DND-41 (cell line): Measurements from ENCODE around the gene CNOT6L.

Source experiments
- ATAC-seq: fragments of 200-7000 bp; cut with Tn5 transposase; 3 replicates; pipeline ENCODE4 v1.9.1; 2021; ENCODE audit warnings: low read depth; ENCODE audit not compliant: insufficient read depth
- DNase-seq: peaks from one replicate; pipeline ENCODE4 v3.0.0-alpha.2; 2020
- H2AFZ ChIP-seq: 2 replicates; pipeline ENCODE4 v1.6.0; 2012; ENCODE audit warnings: low read depth, low read length
- H3K27ac ChIP-seq: 2 replicates; pipeline ENCODE4 v1.5.1; 2012; ENCODE audit warnings: low read length, inconsistent platforms
- H3K27me3 ChIP-seq: fragments of 200-600 bp; sonication (generic); 2 replicates; pipeline ENCODE4 v1.6.0; 2012; ENCODE audit warnings: low read length, mild to moderate bottlenecking, inconsistent platforms; ENCODE audit not compliant: insufficient read depth, poor library complexity
- H3K36me3 ChIP-seq: 2 replicates; pipeline ENCODE4 v1.5.1; 2012; ENCODE audit warnings: low read length, inconsistent platforms; ENCODE audit not compliant: insufficient read depth
- H3K4me1 ChIP-seq: 2 replicates; pipeline ENCODE4 v1.5.1; 2012; ENCODE audit warnings: mild to moderate bottlenecking, low read length; ENCODE audit not compliant: insufficient read depth
- H3K4me2 ChIP-seq: 2 replicates; pipeline ENCODE4 v1.6.0; 2012; ENCODE audit warnings: mild to moderate bottlenecking, moderate library complexity, low read length, inconsistent platforms; ENCODE audit not compliant: insufficient read depth
- H3K4me3 ChIP-seq, 2 experiments: fragments of 200-600 bp in 1 of 2; shearing (Covaris generic) in 1 of 2; 2 replicates each; pipeline ENCODE4 v1.5.1; 2012 to 2016; ENCODE audit warnings: inconsistent platforms in 2 of 2, low read length in 2 of 2, mild to moderate bottlenecking in 2 of 2, low read depth in 1 of 2, moderate library complexity in 1 of 2
- H3K79me2 ChIP-seq: 2 replicates; pipeline ENCODE4 v1.6.0; 2012; ENCODE audit warnings: low read length, inconsistent platforms; ENCODE audit not compliant: insufficient read depth
- H3K9ac ChIP-seq: 2 replicates; pipeline ENCODE4 v1.6.0; 2012; ENCODE audit warnings: low read depth, mild to moderate bottlenecking, inconsistent platforms, low read length, moderate library complexity
- H3K9me3 ChIP-seq: 2 replicates; pipeline ENCODE4 v1.5.1; 2012; ENCODE audit warnings: low read length, moderate library complexity, mild to moderate bottlenecking, inconsistent platforms; ENCODE audit not compliant: insufficient read depth, severe bottlenecking
- H4K20me1 ChIP-seq: 2 replicates; pipeline ENCODE4 v1.6.0; 2012; ENCODE audit warnings: low read length; ENCODE audit not compliant: insufficient read depth
- EZH2 ChIP-seq: IDR thresholded peaks from 3 replicates; pipeline ENCODE4 v1.6.1; 2012; ENCODE audit warnings: borderline replicate concordance, low read depth, mild to moderate bottlenecking, moderate library complexity, low read length, inconsistent platforms; ENCODE audit not compliant: severe bottlenecking
- TF ChIP-seq, protein P1 (sequence below): IDR thresholded peaks from 2 replicates; pipeline ENCODE4 v1.5.1; 2012; ENCODE audit warnings: borderline replicate concordance, low read length, moderate library complexity, mild to moderate bottlenecking; ENCODE audit not compliant: poor library complexity, severe bottlenecking; ENCODE audit errors: extremely low read depth

CNOT6L gene

DNA sequence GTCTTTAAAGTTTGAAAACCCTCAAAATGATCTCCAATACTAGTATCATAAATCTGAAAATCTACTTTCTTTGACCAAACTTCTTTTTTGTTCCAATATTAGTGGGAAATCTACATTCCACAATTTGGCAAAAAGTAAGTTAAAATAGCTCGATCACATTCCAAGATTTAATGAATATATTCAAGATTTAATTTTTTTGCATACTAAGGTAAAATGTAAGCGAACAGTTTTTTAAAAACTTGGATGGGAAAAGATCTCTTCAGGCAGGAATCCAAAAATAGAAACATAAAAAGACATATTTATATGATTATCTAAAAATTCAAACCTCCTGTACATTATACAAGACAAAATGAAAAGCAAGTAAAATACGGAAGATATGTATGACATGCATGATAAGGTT is 31.2 kb downstream of the CNOT6L start:
- TF ChIP-seq, protein P1, sequence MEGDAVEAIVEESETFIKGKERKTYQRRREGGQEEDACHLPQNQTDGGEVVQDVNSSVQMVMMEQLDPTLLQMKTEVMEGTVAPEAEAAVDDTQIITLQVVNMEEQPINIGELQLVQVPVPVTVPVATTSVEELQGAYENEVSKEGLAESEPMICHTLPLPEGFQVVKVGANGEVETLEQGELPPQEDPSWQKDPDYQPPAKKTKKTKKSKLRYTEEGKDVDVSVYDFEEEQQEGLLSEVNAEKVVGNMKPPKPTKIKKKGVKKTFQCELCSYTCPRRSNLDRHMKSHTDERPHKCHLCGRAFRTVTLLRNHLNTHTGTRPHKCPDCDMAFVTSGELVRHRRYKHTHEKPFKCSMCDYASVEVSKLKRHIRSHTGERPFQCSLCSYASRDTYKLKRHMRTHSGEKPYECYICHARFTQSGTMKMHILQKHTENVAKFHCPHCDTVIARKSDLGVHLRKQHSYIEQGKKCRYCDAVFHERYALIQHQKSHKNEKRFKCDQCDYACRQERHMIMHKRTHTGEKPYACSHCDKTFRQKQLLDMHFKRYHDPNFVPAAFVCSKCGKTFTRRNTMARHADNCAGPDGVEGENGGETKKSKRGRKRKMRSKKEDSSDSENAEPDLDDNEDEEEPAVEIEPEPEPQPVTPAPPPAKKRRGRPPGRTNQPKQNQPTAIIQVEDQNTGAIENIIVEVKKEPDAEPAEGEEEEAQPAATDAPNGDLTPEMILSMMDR, result no peak
- TF ChIP-seq EZH2, result no peak
- Histone ChIP-seq H3K9me3 (no peaks in the 10 kb centered on the region), H3K27ac (no peak overlapping the region), H3K9ac (no peak overlapping the region), H4K20me1 (peaks cover 66% of the 10 kb centered on the region), H3K79me2 (peaks cover 100% of the 10 kb centered on the region), H3K4me2 (no peak overlapping the region), H3K4me3 (no peak overlapping the region), H3K4me1 (no peaks in the 10 kb centered on the region), H2AFZ (no peak overlapping the region), H3K36me3 (no peaks in the 10 kb centered on the region), H3K27me3 (no peaks in the 10 kb centered on the region)
- ATAC-seq, result no peak
- DNase-seq, result no peak

DNA sequence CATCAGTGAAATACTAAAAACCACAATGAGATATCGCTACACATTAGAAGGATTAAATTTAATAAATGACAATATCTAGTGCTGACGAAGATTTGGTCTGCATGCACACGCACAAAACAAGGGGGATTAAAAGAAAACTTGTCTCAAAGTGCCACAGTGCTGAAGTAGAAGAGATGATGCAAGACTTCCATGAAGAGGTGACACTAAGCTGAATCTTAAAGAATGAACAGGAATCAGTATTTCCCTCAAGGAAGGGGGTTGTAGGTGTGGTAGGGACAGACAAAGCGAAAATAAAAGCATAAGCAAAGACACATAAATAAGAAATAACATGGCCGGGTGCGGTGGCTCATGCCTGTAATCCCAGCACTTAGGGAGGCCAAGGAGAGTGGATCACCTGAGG is 33.5 kb downstream of the CNOT6L start:
- H2AFZ ChIP-seq, result no peak overlapping the region
- H3K9me3 ChIP-seq, result no peaks in the 10 kb centered on the region
- H3K4me3 ChIP-seq, result no peak overlapping the region
- peaks cover 71% of the 10 kb centered on the region for H4K20me1 ChIP-seq
- H3K4me2 ChIP-seq, result no peak overlapping the region
- H3K27ac ChIP-seq, result no peak overlapping the region
- H3K4me1 ChIP-seq, result no peaks in the 10 kb centered on the region
- DNase-seq, result no peak
- peaks cover 100% of the 10 kb centered on the region for H3K79me2 ChIP-seq
- no peak for ATAC-seq
- no peaks in the 10 kb centered on the region for H3K36me3 ChIP-seq
- TF ChIP-seq, protein P1, result no peak
- no peak for TF ChIP-seq EZH2
- no peaks in the 10 kb centered on the region for H3K27me3 ChIP-seq
- H3K9ac ChIP-seq, result no peak overlapping the region

DNA sequence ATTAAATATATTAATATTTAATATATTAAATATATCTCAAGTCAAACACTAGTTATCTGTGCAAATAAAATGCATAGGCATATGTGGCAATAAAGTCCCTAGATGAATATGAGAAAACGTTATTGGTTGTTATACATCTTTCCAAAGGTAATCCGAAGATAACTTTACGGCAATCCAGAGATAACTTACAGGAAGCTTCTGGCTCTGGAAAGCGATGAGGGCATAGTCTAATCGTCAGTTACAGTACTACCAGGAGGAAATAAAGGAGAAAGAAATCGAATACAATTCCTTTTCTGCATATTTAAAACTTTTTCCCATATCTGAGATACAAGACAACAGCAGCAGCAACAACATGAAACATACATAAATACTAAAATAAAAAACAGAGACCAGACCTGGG is 35.3 kb downstream of the CNOT6L start:
- H3K27me3 ChIP-seq, result no peaks in the 10 kb centered on the region
- no peak overlapping the region for H2AFZ ChIP-seq
- no peak overlapping the region for H3K4me3 ChIP-seq
- no peak overlapping the region for H3K9ac ChIP-seq
- H3K36me3 ChIP-seq, result no peaks in the 10 kb centered on the region
- no peaks in the 10 kb centered on the region for H3K4me1 ChIP-seq
- ATAC-seq (no peak), DNase-seq (no peak)
- TF ChIP-seq, protein P1, result no peak
- TF ChIP-seq EZH2, result no peak
- peaks cover 69% of the 10 kb centered on the region for H4K20me1 ChIP-seq
- no peaks in the 10 kb centered on the region for H3K9me3 ChIP-seq
- no peak overlapping the region for H3K4me2 ChIP-seq
- no peak overlapping the region for H3K27ac ChIP-seq
- peaks cover 100% of the 10 kb centered on the region for H3K79me2 ChIP-seq
